Panc1 (cell line): ENCODE results near the gene PLCH2.

Experiments
- POLR2AphosphoS5 ChIP-seq: IDR thresholded peaks from 2 replicates; pipeline ENCODE4 v1.6.1; 2012; ENCODE audit warnings: mild to moderate bottlenecking, low read depth, low read length, moderate library complexity
- SIN3A ChIP-seq: IDR thresholded peaks from 2 replicates; pipeline ENCODE4 v1.6.1; 2012; ENCODE audit warnings: low read depth, mild to moderate bottlenecking, low read length, moderate library complexity, borderline replicate concordance; ENCODE audit not compliant: insufficient read depth
- TF ChIP-seq, protein P1 (sequence below): fragments of 450-650 bp; IDR thresholded peaks from 2 replicates; pipeline ENCODE4 v1.5.1; 2017; ENCODE audit warnings: mild to moderate bottlenecking

DNA sequence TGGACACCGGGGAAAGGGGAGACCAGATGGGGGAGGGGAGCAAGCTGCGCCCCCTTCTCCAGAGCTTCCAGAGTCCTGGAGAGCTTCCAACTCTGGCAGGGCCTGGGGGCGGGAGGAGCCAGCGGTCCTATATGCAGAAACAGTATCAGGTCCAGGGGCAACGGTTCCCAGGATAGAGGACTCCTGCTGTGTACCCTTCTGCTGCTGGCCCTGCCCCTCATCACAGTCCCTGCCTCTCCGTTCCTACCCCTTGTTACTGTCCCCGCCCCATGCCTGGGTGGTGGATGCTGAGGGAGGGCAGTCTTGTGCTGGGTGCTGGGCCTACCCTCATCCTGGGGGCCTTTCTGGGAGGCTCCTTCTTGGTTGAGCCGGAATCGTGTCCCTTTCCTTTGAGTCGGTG, 44.6 kb upstream of the PLCH2 start:
- TF ChIP-seq, protein P1, sequence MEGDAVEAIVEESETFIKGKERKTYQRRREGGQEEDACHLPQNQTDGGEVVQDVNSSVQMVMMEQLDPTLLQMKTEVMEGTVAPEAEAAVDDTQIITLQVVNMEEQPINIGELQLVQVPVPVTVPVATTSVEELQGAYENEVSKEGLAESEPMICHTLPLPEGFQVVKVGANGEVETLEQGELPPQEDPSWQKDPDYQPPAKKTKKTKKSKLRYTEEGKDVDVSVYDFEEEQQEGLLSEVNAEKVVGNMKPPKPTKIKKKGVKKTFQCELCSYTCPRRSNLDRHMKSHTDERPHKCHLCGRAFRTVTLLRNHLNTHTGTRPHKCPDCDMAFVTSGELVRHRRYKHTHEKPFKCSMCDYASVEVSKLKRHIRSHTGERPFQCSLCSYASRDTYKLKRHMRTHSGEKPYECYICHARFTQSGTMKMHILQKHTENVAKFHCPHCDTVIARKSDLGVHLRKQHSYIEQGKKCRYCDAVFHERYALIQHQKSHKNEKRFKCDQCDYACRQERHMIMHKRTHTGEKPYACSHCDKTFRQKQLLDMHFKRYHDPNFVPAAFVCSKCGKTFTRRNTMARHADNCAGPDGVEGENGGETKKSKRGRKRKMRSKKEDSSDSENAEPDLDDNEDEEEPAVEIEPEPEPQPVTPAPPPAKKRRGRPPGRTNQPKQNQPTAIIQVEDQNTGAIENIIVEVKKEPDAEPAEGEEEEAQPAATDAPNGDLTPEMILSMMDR, result no peak
- no peak for TF ChIP-seq POLR2AphosphoS5
- no peak for TF ChIP-seq SIN3A
